HG03108 (cell line): ENCODE measurements around the gene AHI1.
"Not testable (repeated sequence)": the region's sequence is repeated elsewhere in the genome, so short reads cannot be mapped to it uniquely, and the experiment has no call there.

Experiments used
- ATAC-seq: cut with Tn5 transposase; IDR thresholded peaks from one replicate; pipeline ENCODE4 v1.9.1; 2021; ENCODE audit warnings: moderate library complexity; ENCODE audit not compliant: unreplicated experiment

Gene AHI1

DNA sequence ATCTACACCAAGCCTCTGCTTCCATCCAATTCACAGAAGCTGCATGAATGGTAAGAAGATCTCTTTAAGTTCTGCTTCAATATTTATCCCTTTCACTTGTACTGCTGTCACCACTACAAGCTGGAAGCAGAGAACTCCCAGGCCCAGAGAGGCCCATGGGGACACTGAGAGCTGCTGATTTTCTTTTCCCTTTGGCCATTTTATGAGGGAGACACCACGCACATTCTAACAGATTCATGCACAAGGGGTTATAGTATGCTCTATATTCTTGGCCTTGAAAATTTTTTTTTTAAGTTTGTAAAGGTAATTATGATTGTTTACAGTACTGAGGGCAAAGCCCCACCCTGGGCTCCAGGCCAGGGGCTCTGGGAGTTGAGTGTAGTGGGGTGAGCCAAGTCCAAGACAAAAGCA lies 228.1 kb downstream of the AHI1 start:
- ATAC-seq: no peak

DNA sequence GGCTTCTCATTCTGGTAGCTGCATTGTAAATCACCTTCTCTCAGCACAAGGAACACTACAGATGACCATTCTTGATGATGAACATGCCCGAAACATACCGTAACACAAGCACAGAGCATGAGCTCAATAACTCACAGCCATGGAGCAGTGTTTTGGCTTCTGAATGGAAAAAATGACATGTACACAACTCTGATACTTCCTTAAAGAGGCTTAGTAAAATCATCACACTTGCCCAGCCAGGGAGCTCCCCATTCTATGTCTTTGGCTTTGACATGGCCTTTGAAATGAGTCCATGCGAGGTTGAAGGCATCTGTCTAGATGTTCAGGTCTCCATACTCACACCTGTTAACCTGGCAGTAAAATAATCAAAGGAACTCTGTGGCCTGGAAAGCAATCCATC lies 228.8 kb downstream of the AHI1 start:
- ATAC-seq: no peak

DNA sequence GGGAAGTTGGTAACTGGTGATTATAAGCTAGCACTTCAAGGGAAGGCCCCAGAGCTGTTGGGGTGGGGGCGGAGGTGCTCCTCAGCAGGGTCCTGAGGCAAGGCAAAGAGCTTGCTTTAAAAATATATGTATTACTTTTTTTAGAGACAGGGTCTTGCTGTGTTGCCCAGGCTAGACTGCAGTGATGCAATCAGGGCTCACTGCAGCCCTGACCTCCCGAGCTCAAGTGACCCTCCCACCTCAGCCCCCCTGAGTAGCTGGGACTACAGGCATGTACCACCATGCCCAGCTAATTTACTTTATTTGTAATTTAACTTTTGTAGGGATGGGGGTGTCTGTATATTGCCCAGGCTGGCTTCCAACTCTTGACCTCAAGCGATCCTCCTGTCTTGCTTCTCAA lies 229.3 kb downstream of the AHI1 start:
- ATAC-seq: no peak

DNA sequence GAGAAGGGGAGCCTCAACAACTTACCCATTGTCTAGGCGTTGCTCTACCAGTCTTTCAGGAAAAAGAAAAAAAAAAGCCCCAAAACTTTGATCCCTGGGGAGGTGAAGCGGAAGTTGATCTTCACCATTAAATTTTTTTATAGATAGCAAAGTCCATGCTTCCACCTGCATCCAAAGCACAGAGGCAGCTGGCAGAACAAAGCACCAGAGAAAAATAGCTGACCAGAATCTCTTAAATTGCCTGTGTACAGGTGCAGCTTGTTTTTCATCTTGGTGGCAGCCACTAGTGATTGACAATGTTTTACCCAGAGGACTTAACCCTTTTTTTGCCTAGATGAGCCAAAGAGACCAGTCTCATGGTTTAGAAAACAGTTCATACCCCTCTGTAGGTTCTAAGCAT lies 230.5 kb downstream of the AHI1 start:
- ATAC-seq: no peak

DNA sequence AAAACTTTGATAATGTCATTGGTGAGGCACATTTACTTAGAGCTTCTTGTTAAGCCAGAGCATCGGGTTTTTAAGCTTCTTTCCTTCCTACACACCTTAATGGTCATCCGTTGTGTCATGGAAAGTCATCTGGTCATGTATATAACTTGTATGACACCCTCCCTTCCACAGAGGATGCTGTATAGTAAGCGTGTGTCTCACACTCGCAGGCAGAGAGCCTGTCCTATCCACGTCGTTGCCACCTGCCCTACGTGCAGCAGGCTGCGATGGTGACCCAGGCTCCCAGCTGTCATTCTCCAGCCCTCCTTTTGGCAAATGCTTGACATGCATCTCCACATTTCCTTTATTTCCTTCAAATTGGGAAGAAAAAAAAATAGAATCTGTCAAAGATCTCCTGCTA lies 230.9 kb downstream of the AHI1 start:
- no peak for ATAC-seq

DNA sequence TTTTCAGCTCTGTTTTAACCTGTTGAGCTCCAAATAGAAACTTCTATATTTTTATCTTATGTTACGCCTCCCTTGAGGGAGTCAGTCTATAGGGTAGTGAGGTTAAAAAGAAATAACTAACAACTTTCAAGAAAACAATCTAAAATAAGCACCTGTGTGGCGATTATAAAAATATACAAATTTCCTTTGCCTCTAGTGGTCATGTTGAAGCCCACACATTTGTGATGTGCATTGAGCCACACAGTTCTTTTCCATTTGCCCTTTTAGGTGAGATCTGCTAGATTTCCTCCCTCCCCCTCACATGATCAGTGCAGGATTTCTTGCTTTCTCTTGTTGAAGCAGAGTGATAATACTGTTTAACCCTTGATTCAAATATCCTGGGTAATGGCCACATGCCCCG lies 232.3 kb downstream of the AHI1 start:
- ATAC-seq: no peak

DNA sequence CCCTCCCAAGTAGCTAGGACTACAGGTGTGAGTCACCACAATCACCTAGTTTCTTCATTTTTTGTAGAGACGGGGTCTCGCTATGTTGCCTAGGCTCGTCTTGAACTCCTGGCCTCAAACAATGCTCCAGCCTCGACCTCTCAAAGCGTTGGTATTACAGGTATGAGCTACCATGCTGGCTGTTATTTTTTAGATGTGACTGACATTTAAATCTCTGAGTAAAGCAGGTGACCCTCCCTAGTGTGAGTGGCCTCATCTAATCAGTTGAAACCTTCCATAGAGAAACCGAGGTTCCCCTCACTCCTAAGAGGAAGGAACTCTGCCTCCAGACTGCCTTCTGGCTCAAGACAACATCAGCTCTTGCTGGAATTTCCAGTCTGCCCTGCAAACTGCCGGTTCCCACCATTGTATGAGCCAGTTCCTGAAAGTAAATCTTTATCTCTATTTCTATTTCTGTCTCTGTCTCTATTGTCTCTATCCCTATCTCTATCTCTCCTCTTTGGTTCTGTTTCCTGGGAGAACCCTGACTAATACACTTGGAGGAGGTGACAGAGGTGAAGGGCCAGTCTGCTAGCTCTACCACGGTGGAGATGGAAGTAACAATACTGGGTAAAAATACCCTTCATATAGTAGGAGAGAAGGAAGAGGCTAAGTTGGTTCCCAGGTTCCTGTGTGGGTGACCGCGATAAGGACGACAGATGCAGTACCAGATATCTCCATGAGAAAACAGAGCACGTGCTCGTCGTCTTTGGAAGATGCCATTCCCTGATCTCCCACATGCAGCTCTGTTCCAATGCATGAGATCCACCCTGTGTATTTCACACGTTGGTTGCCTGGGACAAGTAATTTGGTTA lies 235.4 kb downstream of the AHI1 start:
- no peak for ATAC-seq

DNA sequence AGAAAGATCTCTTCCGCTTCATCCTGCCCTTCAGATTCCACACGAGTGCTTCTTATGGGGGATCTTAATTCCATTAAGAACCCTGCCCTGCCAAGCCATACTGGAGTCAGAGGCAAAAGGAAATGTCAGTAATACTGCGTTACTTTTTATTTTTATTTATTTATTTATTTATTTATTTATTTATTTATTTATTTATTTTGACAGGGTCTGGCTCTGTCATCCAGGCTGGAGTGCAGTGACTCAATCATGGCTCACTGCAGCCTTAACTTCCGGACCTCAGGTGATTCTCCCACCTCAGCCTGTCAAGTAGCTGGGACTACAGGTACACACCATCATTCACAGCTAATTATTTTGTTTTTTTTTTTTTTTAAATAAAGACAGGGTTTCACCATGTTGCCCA lies 236.9 kb downstream of the AHI1 start:
- no peak for ATAC-seq

DNA sequence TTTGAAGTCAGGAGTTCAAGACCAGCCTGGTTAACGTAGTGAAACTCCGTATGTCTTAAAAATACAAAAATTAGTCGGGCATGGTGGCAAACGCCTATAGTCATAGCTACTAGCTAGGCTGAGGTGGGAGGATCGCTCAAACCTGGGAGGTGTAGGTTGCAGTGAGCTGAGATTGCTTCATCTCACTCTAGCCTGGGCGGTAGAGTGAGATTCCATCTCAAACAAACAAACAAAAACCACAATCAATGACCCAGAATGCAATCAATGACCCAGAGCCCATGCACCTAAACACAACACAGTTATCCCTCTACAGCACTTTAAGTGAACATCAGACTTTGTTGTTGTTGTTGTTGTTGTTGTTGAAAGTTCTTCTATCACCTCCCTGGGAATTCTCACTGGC lies 238.6 kb downstream of the AHI1 start:
- no peak for ATAC-seq

DNA sequence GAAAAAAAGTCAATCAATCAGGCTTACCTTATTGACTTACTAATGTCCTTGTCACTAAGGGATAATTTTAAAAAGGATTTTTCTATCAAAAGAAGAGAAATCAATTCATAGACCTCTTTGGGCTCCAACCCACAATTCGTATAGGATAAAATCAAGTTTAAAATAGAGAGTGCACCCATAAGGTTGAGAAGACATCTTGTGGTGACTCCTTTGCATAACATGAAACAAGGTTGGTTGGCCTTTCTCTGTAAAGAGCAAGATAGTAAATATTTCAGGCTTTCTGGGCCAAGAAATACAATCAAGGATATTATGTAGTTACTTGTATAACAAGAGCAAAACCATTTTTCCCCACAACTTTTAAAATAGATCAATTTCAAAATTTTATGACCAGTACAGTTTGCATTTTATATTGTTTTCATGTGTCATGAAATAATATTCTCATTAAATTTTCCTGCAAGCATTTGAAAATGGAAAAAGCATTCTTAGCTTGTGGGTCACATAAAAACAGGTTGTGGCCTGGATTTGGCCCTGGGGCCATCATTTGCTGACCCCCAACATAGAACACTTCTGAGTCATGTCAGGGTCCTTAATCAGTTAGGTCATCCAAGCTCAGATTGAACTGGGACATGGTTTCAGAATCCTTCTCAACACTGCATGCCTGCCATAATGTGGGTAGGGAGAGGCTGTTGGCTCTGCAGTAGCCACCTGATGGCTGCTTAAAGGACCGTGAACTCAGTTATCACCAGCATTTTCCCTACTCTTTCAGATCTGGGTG lies 239.7 kb downstream of the AHI1 start:
- ATAC-seq: no peak

DNA sequence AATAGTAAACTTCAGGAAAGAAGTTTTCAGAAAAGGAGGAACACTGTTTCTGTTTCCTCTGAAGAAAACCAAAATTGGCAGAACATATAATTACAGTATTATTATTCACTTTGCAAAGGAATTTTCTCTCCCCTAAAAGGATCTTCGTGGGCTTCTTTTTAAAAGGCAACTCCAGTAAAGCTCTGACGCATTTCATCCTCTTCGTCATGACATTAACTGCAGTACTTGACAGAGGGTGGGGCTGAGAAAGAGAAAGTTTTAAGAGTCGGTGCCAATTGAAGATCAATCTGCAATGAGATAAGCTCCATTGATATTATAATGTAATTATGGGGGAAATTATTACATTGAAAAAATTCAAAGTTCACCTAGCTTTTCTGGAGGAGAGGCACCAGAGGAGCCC lies 240.7 kb downstream of the AHI1 start:
- no peak for ATAC-seq

DNA sequence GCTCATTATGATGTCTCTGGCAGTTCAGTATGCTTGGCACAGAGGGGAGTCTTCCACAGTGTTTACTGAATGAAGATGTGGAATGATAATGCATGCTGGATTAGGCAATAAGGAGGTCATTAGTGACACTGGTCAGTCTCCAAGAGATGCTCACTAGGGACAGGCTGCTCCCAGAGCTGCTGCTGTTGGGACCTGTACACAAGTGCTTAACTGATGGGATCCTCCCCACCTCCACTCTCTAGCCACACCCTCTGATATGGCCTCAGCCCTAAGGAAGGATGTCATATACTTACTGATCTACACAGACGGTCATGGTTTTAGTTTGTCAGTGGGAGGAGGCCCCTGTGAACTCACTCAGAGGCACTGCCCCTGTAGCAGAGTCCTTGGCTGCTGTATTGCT lies 243.1 kb downstream of the AHI1 start:
- ATAC-seq: no peak

DNA sequence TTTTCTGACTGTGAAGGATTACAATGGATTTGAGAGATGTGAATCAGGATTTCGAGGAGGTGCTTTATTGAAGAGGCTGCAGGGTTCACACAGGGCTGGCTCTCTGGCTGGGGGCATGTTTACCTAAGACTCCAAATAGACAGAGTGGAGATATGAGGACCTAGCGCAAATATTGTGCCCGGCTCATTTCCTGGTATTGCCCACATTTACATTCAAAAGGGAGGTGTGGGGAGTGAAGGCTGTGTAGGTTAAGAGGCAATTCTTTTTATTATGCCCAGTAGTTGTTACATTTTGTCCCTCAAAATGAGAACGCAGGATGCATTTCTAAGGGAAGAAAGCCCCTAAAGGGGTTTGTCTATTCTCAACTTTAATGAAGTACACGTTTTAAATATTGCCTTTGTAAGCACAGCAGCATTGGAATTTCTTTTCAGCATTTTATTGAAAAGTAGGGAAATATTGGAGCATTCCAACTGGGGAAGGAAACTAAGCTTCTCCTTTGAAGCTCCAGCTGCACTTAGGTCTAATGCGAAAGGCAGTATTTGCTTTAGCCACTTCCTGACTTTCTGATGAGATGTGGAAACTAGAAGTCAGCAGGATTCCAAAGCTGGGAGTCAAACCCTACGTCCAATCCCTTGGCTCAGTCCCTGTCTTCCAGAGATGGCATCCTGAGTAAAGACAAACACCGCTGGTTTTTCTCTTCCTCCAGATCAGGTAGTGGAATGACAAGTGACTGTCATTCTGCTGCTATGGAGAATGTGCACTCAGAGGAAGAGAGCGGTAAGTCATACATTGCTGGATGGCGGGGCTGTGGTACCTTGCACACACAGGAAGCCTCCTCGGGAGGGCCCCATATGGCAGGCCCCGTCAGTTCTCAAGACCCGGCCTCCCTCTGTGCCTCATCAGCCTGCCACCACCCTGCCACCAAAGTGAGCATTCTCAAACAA lies 245.8 kb downstream of the AHI1 start:
- no peak for ATAC-seq

DNA sequence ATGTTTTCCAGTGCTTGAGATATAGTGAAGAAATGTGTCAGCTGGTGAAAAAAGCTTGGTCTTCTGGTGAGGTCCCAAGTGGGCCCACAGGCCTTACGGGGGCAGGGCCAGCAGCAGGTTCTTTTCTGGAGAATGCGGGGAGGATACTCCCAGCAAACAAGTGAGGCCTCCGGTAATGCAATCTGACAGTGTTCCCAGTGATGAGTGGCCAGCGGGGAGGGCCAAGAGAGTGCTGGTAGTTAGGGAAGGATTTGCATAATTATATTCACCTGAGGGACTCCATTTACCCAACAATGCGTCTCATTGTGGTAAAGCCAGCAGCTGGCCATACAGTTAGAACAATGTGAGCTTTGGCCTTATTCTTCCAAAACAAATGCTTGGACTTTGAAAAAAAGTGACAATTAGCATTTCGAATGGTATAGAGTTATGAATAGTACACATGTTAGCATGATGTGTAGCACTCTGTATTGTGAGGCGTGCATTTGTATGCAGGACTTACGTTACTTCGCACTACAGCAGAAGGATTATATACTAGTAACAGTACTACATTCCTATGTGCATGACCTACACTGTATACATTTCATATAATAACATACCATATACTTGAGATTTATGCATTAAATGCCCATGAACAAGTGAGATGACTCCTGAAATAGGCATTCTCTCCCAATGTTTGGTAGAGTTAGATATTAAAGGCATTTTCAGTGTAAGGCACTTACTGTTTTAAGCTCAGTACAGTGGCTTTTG lies 246.6 kb downstream of the AHI1 start:
- ATAC-seq: no peak

DNA sequence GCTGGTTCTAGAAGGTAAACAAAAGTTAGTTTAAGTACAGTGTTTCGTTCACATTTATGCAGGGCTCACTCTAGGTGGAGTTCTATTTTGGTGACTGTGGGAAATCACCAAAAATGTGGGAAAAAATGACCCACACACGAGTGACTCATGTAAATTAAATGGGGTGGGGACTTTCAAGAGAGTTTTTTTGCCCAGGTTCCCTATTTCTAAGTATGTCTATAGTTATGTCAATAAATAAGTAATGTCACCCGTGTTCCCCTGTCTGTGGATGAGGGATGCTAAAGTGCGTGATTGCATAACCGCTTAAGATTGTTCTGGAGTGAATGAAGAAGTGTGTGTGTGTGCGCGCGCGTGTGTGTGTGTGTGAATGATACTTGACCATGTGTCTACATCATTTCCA lies 247.3 kb downstream of the AHI1 start:
- no peak for ATAC-seq

DNA sequence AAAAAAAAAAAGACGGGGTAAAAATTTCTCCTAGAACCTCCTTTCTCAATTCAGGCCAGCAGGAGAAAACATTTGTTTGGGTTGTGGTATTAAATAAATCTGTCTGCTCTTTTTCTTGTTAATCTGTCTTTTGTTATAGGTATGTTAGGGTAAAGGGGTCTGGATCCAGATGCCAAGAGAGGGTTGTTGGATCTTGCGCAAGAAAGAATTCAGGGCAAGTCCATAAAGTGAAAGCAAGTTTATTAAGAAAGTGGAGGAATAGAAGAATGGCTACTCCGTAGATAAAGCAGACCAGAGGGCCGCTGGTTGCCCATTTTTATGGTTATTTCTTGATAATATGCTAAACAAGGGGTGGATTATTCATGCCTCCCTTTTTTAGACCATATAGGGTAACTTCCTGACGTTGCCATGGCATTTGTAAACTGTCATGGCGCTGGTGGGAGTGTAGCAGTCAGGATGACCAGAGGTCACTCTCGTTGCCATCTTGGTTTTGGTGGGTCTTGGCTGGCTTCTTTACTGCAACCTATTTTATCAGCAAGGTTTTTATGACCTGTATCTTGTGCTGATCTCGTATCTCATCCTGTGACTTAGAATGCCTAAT lies 251.0 kb downstream of the AHI1 start:
- not testable (repeated sequence) for ATAC-seq

DNA sequence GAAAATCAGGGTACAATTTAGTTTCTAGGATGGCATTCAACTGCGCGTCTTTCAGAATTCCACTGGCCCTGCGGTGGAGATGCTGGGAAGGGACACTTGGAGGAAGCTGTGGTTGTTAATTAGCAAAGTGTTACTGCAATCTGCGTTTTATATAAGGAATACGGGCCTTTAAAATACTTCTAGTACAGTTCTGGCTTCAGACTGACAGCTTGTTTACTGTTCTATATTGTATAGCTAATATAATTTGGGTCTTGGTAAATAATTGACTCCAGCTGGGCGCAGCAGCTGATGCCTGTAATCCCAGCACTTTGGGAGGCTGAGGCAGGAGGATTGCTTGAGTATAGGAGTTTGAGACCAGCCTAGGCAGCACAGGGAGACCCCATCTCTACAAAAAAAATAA lies 252.7 kb downstream of the AHI1 start:
- no peak for ATAC-seq

DNA sequence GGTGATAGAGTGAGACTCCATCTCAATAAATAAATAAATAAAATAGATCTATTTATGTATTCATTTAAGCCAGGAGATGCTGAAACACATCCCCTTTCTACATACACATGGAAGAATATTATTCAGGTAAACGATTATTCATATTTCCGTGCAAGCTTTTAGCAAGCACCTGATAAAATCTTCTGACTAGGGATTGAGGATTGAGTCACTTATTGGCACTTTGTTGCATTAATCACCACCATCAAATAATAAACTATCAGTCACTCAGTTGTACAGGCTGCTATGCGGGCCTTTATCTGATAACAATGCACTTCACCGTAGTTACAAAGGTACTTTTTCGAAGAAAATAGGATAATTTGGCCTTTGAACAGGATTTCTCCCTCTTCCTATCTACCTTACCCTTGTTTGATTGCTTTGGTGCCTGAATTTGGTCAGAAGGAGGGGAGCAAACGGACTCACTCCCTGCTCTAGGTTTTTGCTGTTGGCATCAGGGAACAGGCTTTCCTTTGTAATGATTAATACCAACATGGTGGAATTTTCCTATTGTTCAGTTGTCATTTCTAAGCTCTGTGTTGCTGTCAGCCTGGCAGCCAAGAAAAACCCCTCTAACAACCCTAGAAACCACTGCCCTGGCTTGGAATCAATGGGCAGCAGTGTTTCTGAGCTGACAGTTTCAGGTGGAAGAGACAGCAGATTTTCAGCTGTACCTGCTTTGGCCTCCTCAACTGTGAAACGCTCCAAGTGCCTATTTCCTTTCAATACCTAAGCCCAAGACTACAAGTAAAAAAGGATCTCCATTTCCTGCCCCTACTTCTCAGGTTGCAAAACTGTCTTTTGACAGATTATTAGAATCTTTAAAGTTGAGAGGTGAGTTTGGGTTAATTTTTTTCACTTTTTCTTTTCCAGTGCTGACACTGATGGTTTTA lies 253.4 kb downstream of the AHI1 start:
- no peak for ATAC-seq

DNA sequence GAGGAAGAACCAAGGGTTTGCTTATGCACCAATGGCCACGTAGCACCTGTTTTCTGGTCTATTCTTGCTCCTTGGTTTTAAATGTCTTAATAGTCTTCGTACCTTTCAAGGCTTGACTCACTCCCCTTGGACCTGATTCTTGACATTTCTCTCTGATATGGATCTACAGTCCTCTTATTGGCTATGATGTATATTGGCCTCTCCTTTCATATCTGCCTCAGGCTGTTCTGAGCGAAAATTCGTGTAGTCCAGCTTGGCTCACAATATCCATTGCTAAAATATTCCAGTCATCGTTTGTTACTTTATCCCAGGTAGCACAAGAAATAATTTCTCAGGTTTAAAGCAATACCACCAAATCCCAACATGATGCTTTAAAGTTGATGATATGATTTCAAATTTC lies 256.8 kb downstream of the AHI1 start:
- no peak for ATAC-seq
